NCI-H2107 treated with DMSO at 0.1 percent for 48 hours (cell line): ENCODE data around the gene SLC26A1.

ENCODE experiments used
- DNase-seq: peaks from one replicate; lab custom pipeline; 2025; ENCODE audit not compliant: unreplicated experiment; lab: John Stamatoyannopoulos, UW

Gene SLC26A1

DNA sequence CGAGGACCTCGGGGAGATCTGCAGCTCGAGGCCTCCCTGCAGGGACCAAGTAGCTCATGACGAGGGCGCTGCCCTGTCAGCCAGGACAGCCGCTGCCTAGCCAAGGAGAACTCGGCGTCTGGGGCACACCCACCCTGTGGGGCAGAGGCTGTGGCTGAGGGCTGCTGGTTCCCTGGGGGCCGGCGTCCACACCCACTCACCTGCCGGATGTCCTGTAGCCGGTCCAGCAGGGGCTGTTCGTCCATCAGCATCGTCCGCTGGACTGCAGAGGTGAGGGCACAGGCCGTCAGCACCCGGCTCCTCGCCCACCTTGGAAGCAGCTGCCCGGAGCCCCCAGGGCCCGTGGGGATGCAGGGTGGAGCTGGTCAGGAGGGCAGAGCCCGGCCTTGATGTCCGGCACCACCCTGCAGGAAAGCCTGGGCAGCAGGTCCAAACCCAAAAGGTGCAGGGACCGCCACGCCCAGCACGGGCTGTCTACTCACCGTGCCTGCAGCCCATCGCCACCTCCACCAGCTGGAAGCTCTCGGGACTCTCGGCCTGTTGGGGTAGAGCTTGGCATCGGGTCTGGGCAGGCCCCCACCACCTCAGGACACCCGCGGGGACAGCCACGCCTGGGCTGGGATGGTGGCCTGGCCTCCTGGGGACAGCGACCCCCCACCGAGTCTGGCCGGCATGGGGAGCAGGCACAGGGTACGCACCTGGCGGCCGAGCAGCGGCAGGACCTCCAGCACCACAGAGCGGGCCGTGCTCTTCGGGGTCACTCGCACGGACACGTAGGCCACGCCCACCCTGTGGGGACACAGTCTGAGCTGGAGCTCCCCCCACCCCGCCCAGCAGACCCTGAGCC, 26.7 kb downstream of the SLC26A1 start:
- no peak for DNase-seq

DNA sequence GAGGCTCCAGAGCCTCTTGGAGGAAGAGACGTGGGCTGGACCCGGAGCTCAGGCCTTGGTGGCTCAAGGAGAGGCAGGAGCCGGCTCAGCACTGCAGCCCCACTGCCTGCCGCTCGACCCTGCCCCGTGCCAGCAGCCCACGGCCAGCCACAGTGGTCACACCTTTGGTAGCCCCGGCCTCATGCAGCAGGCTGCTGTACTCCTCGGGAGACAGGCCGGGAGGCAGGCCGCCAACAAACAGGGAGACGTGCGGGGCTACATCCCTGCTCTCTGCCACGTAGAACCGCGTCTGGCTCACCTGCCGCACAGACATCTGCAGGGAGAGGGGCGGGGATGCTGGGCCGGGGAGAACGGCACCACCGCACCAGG, 27.5 kb downstream of the SLC26A1 start:
- no peak for DNase-seq

DNA sequence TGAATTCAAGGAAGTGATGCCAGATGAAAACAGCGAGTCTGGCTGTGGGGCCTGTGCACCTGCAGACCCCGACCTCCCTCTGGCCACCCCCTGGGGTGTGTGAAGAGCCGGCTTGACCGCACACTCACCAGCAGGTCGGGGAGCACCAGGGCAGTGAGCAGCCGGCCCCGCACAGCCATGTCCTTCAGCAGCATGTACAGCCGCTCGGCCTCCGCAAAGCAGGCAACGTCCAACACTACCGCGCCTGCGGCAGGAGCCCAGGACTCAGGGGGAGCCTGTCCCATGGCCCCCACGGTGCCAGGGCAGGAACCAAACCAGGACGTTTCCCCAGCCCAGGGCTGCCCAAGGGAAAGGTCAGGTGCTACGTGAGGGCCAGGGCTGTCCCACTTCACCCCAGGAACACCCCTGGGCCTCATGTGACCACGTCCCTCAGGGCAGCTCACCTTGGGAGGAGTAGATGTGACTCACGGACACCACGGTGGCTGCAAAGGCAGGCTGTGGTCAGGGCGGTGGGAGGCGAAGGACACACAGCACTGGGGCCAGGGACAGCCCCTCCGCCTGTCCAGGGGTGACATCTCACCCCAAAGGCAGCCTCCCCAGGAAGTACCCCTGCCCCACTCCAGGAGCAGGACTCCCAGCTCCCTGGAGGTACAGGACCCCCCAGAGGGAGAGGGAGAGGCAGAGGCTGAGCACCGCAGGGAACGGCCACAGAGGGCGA, 28.0 kb downstream of the SLC26A1 start:
- no peak for DNase-seq

DNA sequence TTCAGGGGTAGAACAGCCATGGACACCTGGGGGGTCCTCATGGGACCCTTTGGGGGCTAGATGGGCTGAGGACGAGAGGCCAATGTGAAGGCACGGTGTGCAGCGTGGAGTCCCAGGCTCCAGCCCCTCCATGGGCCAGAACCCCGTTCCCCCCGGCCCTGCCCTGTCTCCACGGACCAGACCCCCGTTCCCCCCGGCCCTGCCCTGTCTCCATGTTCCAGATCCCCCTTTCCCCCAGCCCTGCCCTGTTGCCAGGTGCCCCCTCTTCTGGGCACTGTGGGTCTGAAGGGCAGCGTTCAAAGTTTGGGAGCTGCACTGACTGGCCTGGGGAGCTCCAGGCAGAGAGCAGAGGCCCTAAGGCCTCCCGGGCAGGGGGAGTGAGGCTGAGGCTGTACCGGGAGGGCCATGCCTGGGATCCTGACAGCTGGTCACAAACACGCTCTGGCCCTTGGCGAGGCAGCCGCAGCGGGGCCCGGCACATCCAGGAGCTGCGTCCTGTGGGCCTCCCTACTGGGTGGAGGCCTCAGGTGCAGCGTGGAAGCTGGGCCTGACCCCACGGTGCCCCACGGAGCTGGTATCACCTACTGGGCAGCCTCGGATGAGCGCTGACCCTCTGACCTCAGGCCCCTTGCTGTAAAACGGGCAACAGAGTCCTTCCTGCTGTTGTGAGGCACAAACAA, 28.7 kb downstream of the SLC26A1 start:
- DNase-seq, result no peak

DNA sequence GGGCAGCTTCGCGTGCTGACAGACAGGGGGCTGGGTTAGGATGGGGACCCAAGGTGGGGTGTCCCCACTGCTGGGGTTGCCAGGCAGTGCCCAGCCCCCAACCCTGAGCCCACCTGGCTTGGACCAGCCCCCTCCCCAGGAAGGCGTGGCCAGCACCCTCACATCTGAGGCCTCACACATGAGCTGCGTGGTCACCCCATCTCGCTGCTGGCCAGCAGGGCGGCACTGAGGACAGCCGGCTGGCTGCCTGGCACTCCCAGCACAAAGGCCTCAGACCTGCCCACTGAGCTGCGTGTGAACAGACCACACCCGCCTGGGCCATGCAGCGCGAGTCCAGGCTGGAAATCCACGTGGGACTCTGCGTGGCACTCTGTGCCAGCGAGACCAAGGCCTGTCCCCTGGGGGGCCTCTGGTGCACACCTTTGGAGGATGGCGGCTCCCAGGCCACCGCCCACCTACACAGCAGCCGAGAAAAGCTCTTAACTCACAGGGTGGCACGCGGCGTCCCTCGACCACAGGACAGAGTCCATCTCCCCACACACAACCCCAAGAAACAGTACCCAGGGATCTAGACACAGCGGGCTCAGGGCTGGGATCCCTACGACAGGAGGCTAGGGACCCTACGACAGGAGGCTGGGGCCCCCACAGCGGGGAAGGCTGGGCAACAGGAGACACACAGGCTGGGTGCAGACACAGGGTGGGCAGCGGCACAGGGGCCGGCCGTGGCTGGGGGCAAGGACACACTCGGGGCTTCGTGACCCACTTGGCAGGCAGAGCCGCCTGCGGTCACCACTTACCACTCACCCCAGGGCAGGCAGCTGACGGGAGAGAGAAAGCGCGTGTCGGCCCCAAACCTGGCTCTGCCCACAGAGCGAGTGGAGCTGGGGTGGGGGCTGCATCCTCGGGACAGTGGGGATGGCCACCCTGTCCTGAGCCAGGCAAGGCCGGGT, 29.7 kb downstream of the SLC26A1 start:
- no peak for DNase-seq

DNA sequence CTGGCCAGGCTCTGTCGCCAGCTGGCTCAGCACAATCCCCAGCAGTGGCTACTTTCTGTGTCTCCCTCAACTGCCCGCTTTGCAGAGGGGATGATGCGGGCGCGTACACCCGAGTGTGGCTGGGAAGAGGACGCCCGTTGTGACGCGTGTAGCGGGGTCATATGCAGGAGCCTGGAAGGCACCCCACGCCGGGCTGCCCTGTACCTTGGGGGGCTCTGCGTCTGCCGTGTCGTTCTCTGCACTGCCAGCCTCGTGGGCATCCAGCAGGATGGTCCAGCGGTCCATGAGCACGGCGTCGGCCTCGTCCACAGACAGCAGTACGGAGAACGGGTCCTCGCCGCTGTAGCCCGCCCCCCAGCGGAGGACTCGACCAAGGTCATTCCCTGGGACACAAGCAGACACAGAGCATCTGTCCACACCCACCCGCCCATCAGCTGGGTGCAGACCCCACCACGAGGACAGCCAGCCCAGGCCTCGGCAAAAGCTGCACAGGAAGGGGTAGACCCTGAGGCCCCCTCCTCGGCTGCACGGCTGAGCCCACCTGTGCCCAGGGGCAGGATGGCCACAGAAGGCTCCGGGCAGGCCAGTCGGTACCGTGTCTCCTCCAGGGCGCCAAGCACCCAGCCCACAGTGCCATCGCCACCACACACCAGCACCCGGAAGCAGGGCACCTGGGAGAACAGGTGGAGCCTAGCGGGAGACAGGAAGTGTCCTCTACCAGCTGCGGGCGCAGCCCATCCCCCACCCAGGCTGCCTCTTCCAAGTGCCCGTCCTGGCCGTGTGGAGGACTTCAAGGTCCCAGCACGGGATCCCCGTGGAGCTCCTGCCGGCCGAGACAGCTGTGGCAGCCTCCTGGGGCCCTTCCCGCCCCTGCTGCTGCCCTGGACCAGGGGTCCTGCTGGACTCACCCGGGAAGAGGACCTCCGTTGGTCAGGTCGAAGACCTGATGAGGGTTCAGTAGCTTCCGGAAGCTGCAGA, 30.7 kb downstream of the SLC26A1 start:
- peak; percentile 22 for DNase-seq

DNA sequence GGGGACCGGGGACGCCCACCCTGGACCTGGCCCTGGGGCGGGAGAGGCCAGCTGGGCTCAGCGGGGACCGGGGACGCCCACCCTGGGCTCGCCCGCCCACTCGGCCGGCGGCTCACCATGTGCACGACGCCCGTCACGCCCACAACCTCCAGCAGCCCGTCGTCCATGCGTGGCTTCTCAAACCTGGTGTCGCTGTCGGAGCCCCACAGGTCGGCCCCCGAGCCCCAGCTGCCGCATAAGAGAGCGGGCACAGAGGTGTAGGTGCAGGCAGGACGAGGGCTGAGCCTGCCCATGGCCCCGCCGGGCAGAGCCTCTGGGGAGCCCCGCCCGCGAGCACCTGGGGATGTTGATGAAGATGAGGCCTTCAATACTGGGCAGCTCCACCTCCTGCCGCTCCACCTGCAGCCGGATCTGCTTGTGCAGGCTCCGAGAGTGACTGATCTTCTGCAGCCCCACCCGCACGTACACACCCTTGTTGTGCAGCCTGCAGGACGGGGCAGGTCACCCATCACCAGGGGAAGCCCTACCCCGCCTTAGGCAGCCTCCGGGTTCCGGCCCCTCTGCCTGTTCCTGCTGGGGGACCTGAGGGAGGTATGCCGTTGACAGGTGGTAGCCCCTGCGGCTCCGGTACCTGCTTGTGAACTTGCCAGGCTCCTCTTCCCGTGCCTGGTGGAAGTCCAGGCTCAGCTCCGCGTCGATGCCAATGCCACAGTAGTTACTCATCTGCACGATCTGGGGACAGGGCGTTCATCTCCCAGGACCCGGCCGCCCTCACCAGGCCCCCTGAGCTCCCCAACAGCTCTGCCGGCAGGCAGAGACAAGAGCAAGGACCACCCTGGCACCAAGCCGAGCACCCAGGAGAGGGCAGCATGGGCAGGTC, 31.6 kb downstream of the SLC26A1 start:
- DNase-seq, result no peak

DNA sequence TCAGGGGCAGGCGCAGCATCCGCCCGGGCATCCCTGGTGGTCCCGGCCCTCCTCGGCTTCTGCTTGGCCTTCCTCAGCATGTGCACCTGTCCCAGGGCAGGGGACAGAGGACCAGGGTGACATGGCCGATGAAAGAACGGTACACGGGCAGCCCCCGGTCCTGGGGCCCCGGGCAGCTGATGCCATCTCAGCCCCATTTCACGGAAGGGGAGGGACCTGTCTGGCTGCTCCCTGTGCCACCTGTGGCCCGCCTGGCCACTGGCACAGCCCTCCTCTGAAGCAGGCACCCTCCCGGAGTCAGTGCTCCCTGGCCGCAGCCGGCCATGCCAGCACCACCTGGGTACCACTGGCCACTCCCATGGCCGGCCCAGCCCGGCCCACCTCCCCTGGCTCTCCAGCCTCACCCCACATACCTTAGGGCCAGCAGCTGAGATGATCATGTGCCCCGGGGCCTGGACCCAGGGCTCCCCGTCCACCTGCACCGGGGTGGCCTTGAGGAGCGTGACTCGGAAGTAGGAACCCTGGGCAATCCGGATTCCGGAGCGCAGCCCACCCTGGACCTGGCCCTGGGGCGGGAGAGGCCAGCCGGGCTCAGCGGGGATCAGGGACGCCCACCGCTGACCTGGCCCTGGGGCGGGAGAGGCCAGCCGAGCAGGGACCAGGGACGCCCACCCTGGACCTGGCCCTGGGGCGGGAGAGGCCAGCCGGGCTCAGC, 32.4 kb downstream of the SLC26A1 start:
- DNase-seq, result no peak

DNA sequence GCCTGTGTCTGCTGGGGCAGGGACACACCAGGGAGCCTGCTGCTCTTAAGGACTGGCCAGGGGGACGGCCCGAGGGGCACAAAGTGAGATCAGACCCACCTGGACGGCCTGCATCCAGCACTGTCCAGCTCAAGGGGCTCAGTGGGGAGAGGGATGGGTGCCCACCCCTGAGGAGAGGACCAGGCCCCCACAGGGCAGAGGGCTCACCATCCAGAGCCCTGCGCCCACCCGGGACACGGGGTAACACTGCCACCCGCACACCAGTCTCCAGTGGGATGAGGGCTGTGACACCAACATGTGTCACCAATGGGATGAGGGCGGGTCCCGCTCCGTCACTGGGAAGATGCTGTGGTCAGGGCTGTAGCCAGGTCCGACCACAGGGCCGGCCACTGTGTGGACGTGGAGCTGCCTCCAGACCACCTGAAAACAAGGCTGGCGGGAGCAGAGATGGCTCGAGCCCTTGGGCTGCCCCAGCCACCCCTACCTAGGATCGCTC, 33.0 kb downstream of the SLC26A1 start:
- DNase-seq, result no peak

DNA sequence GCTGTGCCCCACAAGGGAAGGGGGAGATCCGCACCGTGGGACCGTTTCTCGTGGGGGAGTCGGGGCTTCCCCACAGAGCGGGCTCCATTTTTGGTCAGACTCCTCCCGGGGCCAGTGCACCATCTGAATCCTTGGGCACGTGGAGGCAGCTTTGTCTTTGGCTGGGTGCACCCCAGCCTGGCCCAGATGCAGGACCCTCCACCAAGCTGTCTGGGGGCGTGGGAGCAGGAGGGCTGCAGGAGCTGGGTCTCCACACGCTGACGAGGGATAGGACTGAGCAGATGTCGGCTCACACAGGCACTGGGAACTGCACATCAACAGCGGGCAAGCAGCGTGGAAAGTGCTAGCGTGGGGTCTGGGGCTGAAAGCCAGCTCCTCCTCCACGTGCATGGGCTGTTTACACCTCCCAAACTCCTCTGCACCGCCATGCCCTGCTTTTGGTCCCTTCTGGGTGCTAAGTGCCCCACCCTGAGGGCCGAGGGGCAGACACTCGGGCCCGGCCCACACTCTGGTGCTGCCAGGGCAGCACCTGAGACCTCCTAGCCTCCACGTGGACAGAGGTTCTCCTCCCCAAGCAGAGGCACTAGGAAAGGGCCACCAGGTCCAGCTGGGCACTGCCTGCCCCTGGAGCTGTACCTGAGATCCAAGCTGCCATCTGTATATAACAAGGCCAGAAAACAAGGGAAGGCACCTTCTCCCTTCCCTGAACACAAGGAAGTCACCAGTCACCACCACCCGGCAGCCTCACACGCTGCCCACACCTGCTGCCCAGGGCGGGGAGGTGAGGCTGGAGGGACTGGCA, 33.7 kb downstream of the SLC26A1 start:
- DNase-seq, result no peak

DNA sequence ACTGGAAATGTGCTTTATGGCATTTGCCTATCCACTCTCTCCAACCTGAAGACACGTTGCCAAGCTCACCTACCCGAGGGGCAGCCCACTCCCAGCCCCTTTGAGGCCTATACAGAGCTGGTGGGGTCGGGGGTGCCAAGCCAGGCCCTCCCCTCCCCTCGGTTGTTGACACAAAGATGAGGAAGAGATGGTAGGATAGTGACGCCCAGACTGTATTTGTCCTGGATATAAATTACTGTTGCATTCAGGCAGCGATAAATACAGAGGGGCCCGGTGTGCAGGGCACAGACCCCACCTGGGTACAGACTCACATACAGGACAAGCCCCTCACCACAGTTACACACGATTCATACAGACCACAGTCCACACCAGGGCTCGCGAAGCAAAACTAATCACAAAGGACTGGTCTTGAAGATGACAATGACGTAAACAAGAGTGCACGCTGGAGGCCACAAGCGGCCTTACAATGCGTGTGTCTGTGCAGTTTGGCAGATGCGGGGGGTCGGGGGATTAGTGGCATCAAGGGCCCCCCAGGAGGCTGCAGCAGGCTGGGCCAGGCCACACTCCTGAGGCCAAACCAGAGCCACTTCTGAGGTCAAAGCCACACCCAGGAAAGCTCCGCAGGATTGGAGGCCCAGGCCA, 34.4 kb downstream of the SLC26A1 start:
- DNase-seq, result no peak

DNA sequence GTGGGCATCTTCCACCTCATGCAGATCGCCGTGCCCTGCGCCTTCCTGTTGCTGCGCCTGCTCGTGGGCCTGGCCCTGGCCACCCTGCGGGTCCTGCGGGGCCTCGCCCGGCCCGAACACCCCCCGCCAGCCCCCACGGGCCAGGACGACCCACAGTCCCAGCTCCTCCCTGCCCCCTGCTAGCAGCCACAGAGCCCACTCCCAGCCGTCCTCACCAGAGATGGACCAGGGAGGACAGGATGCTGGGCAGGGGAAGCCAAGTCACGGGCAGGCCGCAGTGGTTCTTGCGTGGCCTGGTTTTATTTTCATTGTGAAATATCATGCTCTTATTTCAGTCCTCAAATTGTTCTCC, 34.9 kb downstream of the SLC26A1 start:
- DNase-seq, result no peak

DNA sequence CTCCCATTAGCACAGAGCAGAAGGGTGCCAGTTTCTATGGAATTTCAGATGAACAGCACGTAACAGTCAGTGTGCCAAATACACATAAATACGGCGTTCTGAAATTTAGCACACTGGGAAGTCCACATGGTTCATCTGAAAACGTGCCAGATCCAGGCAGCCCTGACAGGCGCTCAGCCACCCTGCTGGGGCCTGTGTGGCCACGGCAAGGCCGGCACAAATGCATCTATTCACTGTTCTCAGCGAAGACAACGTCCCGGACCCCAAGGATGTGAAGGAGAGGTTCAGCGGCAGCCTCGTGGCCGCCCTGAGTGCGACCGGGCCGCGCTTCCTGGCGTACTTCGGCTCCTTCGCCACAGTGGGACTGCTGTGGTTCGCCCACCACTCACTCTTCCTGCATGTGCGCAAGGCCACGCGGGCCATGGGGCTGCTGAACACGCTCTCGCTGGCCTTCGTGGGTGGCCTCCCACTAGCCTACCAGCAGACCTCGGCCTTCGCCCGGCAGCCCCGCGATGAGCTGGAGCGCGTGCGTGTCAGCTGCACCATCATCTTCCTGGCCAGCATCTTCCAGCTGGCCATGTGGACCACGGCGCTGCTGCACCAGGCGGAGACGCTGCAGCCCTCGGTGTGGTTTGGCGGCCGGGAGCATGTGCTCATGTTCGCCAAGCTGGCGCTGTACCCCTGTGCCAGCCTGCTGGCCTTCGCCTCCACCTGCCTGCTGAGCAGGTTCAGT, 35.5 kb downstream of the SLC26A1 start:
- DNase-seq, result no peak

DNA sequence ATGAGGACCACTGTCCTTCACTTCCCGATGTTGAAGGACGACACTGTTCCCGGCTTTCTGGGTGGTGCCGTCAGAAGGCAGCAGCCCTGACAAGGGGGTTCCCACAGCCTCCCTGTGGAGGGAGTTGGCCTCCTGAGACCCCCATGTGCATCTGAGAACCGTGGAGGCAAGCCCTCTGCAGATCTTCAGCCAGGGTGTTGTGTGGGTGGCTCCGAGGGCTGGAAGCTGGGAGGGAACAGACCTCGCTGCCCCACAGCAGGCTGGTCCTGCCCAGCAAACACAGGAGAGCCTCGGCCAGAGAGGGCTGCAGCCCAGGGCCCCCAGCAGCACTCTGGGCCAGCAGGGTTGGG, 36.0 kb downstream of the SLC26A1 start:
- no peak for DNase-seq

DNA sequence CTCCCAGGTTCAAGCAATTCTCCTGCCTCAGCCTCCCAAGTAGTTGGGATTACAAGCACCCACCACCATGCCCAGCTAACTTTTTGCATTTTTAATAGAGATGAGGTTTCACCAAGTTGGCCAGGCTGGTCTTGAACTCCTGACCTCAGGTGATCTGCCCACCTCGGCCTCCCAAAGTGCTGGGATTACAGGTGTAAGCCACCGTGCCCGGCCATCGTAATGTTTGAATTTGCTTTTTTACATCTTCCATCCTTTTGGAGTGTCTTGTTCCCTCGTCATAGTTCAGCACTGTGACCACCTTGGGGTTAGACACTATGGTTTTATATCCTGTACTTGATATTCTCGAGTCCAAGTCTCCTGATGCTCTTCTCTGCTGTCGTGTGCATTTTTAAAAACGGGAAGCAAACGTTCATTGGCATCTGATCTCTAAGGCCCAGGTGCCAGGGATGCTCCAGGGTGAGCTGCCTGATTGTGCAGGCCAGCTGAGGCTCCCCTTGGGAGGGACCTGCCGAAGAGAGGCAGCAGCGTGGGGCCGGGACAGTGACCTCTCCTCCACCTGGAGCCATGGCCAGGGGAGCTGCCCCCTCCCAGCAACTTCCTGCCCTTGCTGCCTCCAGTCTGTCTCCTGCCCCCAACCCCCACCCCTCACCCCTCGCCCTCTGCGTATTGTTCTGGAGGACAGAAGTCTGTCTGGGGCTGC, 36.5 kb downstream of the SLC26A1 start:
- no peak for DNase-seq
